Osteoblast (primary cell): ENCODE data around the gene TSEN34. TPM values are rescaled to one million over a fixed set of nuclear protein-coding genes. Genes with fewer than 3 reads are reported as not detected.
"Not testable (repeated sequence)": the region's sequence is repeated elsewhere in the genome, so short reads cannot be mapped to it uniquely, and the experiment has no call there.

Experiments used
- DNase-seq: peaks from one replicate; pipeline ENCODE4 v3.0.0; 2011; ENCODE audit warnings: low spot score, mixed read lengths; ENCODE audit not compliant: insufficient read length; ENCODE audit errors: missing footprints
- H2AFZ ChIP-seq: 2 replicates; pipeline ENCODE4 v1.6.0; 2011; ENCODE audit warnings: mild to moderate bottlenecking, low read length
- H3K27ac ChIP-seq: 2 replicates; pipeline ENCODE4 v1.5.1; 2011; ENCODE audit warnings: mild to moderate bottlenecking, low read depth, low read length, moderate library complexity
- H3K27me3 ChIP-seq: 2 replicates; pipeline ENCODE4 v1.6.0; 2012; ENCODE audit warnings: mild to moderate bottlenecking, control low read depth, inconsistent platforms, low read length, moderate library complexity; ENCODE audit not compliant: insufficient read depth
- H3K36me3 ChIP-seq: 2 replicates; pipeline ENCODE4 v1.5.1; 2011; ENCODE audit warnings: mild to moderate bottlenecking, low read length, control low read depth, moderate library complexity; ENCODE audit not compliant: insufficient read depth
- H3K4me1 ChIP-seq: 2 replicates; pipeline ENCODE4 v1.5.1; 2011; ENCODE audit warnings: mild to moderate bottlenecking, low read length, control low read depth, moderate library complexity; ENCODE audit not compliant: insufficient read depth
- H3K4me2 ChIP-seq: 2 replicates; pipeline ENCODE4 v1.6.0; 2011; ENCODE audit warnings: mild to moderate bottlenecking, low read length; ENCODE audit not compliant: insufficient read depth
- H3K4me3 ChIP-seq: fragments of 200-600 bp; sonication (generic); 3 replicates; pipeline ENCODE4 v1.5.1; 2012; ENCODE audit warnings: mild to moderate bottlenecking, low read length, inconsistent platforms; ENCODE audit not compliant: insufficient read depth
- H3K79me2 ChIP-seq: 2 replicates; pipeline ENCODE4 v1.6.0; 2012; ENCODE audit warnings: mild to moderate bottlenecking, low read length, control low read depth, inconsistent platforms; ENCODE audit not compliant: insufficient read depth
- H3K9me3 ChIP-seq: 2 replicates; pipeline ENCODE4 v1.5.1; 2011; ENCODE audit warnings: low read depth, low read length, control low read depth
- H4K20me1 ChIP-seq: 2 replicates; pipeline ENCODE4 v1.6.0; 2012; ENCODE audit warnings: mild to moderate bottlenecking, low read length, control low read depth; ENCODE audit not compliant: insufficient read depth
- total RNA-seq: library from RNA; depleted of rRNA; stranded (reverse); fragments of >200 nt; gene quantifications from 2 replicates; pipeline ENCODE4 v1.2.3, GENCODE V29; 2012
- TF ChIP-seq, protein P1 (sequence below): IDR thresholded peaks from 2 replicates; pipeline ENCODE4 v1.5.1; 2011; ENCODE audit warnings: mild to moderate bottlenecking, low read depth, low read length, moderate library complexity; ENCODE audit errors: extremely low read depth

Gene TSEN34
- total RNA-seq, 1 donor: 73.1 TPM

DNA sequence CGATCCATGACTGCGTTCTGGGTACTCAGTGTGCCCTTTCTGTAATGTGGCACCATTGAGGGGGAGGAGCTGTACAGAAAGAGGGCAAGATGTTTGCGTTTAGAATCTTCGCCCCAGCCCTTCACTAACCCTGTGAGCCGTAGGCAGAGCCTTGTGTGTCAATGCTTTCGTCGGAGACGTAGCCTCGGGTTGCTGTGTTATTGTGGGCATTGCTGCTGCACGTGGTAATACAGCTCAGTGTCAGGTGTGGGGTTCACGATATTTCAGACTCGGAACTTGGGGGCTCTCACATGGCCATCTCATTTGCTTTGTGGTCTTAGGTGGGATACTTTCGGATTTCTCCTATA, 15.7 kb downstream of the TSEN34 start:
- peaks cover 93% of the 10 kb centered on the region for H4K20me1 ChIP-seq
- no peaks in the 10 kb centered on the region for H3K9me3 ChIP-seq
- peaks cover 76% of the 10 kb centered on the region for H3K79me2 ChIP-seq
- DNase-seq: no peak
- H3K4me3 ChIP-seq: no peak overlapping the region
- peaks cover 69% of the 10 kb centered on the region for H3K36me3 ChIP-seq
- no peak overlapping the region for H3K27ac ChIP-seq
- TF ChIP-seq, protein P1, sequence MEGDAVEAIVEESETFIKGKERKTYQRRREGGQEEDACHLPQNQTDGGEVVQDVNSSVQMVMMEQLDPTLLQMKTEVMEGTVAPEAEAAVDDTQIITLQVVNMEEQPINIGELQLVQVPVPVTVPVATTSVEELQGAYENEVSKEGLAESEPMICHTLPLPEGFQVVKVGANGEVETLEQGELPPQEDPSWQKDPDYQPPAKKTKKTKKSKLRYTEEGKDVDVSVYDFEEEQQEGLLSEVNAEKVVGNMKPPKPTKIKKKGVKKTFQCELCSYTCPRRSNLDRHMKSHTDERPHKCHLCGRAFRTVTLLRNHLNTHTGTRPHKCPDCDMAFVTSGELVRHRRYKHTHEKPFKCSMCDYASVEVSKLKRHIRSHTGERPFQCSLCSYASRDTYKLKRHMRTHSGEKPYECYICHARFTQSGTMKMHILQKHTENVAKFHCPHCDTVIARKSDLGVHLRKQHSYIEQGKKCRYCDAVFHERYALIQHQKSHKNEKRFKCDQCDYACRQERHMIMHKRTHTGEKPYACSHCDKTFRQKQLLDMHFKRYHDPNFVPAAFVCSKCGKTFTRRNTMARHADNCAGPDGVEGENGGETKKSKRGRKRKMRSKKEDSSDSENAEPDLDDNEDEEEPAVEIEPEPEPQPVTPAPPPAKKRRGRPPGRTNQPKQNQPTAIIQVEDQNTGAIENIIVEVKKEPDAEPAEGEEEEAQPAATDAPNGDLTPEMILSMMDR: no peak
- no peaks in the 10 kb centered on the region for H3K27me3 ChIP-seq
- H3K4me2 ChIP-seq: no peak overlapping the region
- H3K4me1 ChIP-seq: peaks cover 82% of the 10 kb centered on the region
- H2AFZ ChIP-seq: no peak overlapping the region

GRCh38 chr19:54207193-54207592, 16.1 kb downstream of the TSEN34 start:
- DNase-seq, H3K4me2 ChIP-seq, H3K4me3 ChIP-seq, H3K9me3 ChIP-seq, H2AFZ ChIP-seq, H3K27me3 ChIP-seq: not testable (repeated sequence)
- peaks cover 72% of the 10 kb centered on the region for H3K79me2 ChIP-seq
- H3K36me3 ChIP-seq: peaks cover 65% of the 10 kb centered on the region
- peak overlapping the region; percentile 87 for H3K27ac ChIP-seq
- peaks cover 78% of the 10 kb centered on the region for H3K4me1 ChIP-seq
- H4K20me1 ChIP-seq: peaks cover 89% of the 10 kb centered on the region

GRCh38 chr19:54207676-54207982, 16.5 kb downstream of the TSEN34 start:
- Histone ChIP-seq H3K27ac (peak overlapping the region; percentile 87), H3K4me1 (peaks cover 74% of the 10 kb centered on the region), H3K4me3 (no peak overlapping the region), H3K4me2 (peak overlapping the region; percentile 42), H3K27me3 (no peaks in the 10 kb centered on the region), H4K20me1 (peaks cover 86% of the 10 kb centered on the region), H3K79me2 (peaks cover 68% of the 10 kb centered on the region), H2AFZ (no peak overlapping the region), H3K9me3 (no peaks in the 10 kb centered on the region), H3K36me3 (peaks cover 60% of the 10 kb centered on the region)
- DNase-seq: peak; percentile 51
- TF ChIP-seq, protein P1: no peak

DNA sequence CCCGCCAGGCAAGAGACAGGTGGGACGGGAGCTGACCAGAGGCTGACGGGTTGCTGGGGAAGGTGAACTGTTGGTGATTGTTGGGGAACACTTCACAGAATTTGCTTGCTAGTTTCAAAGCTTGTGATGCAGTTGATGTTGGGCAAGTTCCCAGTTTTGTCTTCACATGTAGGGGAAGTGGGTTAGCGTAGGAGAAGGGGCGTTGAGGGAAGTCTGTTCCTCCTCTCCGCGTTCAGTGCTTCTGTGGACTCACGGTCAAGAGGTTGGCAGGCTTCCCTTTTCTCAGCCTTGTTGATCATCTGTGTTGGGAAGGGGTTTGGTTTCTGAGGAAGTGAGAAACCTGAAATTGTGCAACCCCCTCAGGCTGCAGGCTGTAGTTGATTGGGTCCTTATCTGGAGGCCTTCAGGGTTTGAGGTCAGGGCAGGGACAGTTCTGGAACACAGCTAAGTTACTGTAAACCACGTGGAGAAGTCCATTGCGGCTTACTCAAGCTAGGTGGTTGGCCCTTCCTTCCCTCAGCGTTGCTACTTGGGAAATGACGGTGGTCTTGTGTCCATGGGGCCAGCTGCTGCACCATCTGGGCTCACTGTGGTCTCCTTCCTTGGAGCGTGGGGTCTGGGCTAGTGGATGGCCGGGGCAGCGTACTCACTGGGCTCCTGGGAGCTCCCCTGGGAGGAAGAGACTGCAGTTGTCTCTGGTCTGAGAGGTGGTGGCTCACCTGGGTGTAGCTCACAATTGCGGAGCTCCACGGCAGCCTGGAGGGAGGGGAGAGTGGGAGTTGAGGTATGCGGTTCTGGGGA, 17.1 kb downstream of the TSEN34 start:
- H3K4me1 ChIP-seq: peaks cover 68% of the 10 kb centered on the region
- H3K4me2 ChIP-seq: peak overlapping the region; percentile 42
- H3K36me3 ChIP-seq: peaks cover 55% of the 10 kb centered on the region
- H3K4me3 ChIP-seq: no peak overlapping the region
- TF ChIP-seq, protein P1: no peak
- H3K27ac ChIP-seq: peak overlapping the region; percentile 87
- H4K20me1 ChIP-seq: peaks cover 83% of the 10 kb centered on the region
- peaks cover 64% of the 10 kb centered on the region for H3K79me2 ChIP-seq
- peak; percentile 73 for DNase-seq
- no peaks in the 10 kb centered on the region for H3K27me3 ChIP-seq
- no peaks in the 10 kb centered on the region for H3K9me3 ChIP-seq
- no peak overlapping the region for H2AFZ ChIP-seq
